AG09309 (cell line): ENCODE data around the gene ARL15.

Source experiments
- DNase-seq: peaks from one replicate; pipeline ENCODE4 v3.0.0-alpha.2; 2010; ENCODE audit warnings: low read depth
- H3K4me3 ChIP-seq: 2 replicates; pipeline ENCODE4 v1.5.1; 2011; ENCODE audit warnings: mild to moderate bottlenecking, low read depth, low read length, moderate library complexity; ENCODE audit not compliant: control insufficient read depth
- TF ChIP-seq, protein P1 (sequence below): IDR thresholded peaks from 2 replicates; pipeline ENCODE4 v1.5.1; 2011; ENCODE audit warnings: mild to moderate bottlenecking, low read depth, low read length, inconsistent platforms; ENCODE audit not compliant: insufficient read depth, control insufficient read depth; ENCODE audit errors: missing control alignments

The ARL15 gene

DNA sequence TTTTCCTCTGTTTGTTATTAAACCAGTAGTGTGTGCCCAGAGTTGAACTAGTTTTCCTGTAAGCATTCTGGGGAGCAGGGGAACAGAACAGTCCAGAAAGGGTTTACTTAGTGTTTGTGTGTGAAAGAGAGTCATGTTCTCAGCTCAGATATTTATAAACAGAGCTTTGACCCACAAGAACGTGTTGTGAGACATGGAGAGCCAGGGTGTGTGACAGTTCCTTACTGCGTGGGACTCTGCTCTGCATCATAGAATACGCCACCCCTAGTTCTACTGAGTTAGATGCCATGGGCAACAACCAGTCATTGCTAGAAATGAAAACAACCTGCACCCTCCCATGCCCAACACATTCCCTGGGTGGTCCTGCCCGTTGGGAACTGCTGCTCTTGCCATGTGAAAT, 419.2 kb downstream of the ARL15 start:
- TF ChIP-seq, protein P1, sequence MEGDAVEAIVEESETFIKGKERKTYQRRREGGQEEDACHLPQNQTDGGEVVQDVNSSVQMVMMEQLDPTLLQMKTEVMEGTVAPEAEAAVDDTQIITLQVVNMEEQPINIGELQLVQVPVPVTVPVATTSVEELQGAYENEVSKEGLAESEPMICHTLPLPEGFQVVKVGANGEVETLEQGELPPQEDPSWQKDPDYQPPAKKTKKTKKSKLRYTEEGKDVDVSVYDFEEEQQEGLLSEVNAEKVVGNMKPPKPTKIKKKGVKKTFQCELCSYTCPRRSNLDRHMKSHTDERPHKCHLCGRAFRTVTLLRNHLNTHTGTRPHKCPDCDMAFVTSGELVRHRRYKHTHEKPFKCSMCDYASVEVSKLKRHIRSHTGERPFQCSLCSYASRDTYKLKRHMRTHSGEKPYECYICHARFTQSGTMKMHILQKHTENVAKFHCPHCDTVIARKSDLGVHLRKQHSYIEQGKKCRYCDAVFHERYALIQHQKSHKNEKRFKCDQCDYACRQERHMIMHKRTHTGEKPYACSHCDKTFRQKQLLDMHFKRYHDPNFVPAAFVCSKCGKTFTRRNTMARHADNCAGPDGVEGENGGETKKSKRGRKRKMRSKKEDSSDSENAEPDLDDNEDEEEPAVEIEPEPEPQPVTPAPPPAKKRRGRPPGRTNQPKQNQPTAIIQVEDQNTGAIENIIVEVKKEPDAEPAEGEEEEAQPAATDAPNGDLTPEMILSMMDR: no peak
- DNase-seq: no peak
- H3K4me3 ChIP-seq: no peak overlapping the region

DNA sequence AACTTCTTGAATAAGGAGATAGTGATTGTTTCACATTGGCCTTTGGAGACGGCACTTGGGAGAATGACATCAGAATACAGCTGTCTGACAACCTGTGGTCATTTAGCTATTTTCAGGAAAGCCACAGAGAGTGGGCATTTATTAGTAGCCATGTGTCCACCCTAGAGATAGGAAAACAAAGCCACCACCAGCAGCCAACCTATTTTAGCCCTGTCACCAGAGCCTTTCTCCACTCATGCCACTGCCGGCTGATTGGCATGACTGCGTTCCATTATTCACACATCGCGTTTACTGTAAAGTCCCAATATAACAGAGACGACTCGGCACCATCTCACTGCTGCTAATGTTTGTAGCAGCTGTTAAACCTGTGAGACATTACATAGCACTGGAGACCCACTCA, 419.9 kb downstream of the ARL15 start:
- H3K4me3 ChIP-seq: no peak overlapping the region
- no peak for DNase-seq
- TF ChIP-seq, protein P1: no peak

- no peak for DNase-seq
- H3K4me3 ChIP-seq: no peak overlapping the region
- TF ChIP-seq, protein P1: no peak
These were observed 425.5 kb downstream of the ARL15 start for GRCh38 chr5:53884844-53885243.

- TF ChIP-seq, protein P1: no peak
- H3K4me3 ChIP-seq: no peak overlapping the region
- no peak for DNase-seq
These were observed 426.0 kb downstream of the ARL15 start for GRCh38 chr5:53884417-53884816.

DNA sequence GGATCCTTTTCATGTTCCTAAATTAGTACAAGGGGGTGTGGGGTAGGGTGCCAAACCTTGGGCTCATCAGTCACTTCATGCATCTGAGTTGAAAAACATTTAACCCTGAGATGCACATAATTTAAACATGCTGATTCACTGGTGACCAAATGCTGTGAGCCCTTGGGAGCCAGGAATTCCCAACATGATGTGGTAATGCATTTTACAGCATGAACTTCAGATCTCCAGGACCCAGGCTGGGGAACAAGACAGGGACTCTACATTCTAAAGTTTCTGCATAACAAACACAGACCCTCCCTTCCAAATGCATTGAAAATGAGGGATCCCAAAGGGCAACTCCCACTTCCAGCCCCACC, 427.7 kb downstream of the ARL15 start:
- DNase-seq: no peak
- H3K4me3 ChIP-seq: no peak overlapping the region
- TF ChIP-seq, protein P1: no peak

- TF ChIP-seq, protein P1: no peak
- no peak overlapping the region for H3K4me3 ChIP-seq
- DNase-seq: no peak
These were observed 428.2 kb downstream of the ARL15 start for GRCh38 chr5:53882006-53882675.

DNA sequence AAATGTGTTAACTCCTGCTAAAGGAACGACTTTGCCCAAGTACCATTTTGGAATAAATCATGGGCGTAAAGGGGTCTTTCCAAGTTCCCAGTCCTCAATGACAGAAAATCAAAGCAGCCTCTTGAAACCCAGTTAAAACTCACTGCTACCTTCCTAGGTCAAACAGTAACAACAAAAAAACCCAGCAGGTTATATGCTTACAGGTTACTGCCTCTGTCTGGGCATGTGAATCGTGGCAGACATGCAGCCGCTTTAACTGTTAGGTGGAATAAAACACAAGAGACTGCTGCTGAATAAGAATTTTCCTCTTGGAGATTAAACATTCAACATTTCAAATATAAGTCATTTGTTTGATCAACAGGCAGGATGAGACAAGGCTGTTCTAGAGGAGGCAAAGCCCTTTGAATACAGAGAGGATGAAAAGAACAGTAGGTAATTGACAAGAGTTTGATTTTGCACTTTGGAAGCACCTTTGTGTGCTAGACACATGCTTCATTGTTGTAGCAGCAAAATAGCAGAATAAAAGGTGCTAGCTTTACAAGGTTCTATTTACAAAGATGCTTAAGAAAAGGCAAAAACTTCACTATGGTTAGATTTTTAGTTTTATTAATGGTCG, 430.6 kb downstream of the ARL15 start:
- no peak overlapping the region for H3K4me3 ChIP-seq
- TF ChIP-seq, protein P1: no peak
- no peak for DNase-seq
